ENCODE results near the gene ELF4. TPM values are rescaled to one million over a fixed set of nuclear protein-coding genes. Genes with fewer than 3 reads are reported as not detected.

The ELF4 gene
- total RNA-seq, 1 experiment from 2014 or later: 19.2 TPM

- peak overlapping the region; percentile 59 for H3K9ac ChIP-seq (ENCODE audit: low read length)
- TF ChIP-seq ZFX (IDR thresholded peaks at IDR 0.05) (no peak), POLR2A (IDR thresholded peaks at IDR 0.05; ENCODE audit: borderline replicate concordance, extremely low read depth, insufficient read depth, insufficient read length) (no peak), CBX3 (IDR thresholded peaks at IDR 0.05; ENCODE audit: low read depth) (no peak)
- DNase-seq (ENCODE audit: low read depth, low spot score): no peak
- intact Hi-C loops (cut with micrococcal nuclease): loop anchor here (10.0 kb wide), 1 partner anchor 47 kb away; no protein-coding TSS in a partner anchor
- H3K4me1 ChIP-seq (ENCODE audit: control insufficient read depth in 1 of 2, insufficient read depth in 2 of 2, low read length in 2 of 2): peaks cover 23 to 43% of the 10 kb centered on the region in 2 experiments
- CTCF ChIA-PET: interaction anchor here (0.8 to 1.1 kb wide), 2 partner anchors 13 to 42 kb away, joined by 4 read pairs; no protein-coding TSS in a partner anchor
- H3K27me3 ChIP-seq (ENCODE audit: insufficient read depth, low read length): no peaks in the 10 kb centered on the region
- H3K27ac ChIP-seq (ENCODE audit: low read depth, low read length): no peak overlapping the region
- no peaks in the 10 kb centered on the region for H3K36me3 ChIP-seq (ENCODE audit: control insufficient read depth in 1 of 2, insufficient read depth in 2 of 2, low read length in 2 of 2)
- no TSS peak for BruUV-seq (replicated peaks)
- H4K20me1 ChIP-seq (ENCODE audit: insufficient read depth): no peaks in the 10 kb centered on the region
- no peak for ATAC-seq
- no peaks in the 10 kb centered on the region for H3K9me2 ChIP-seq (ENCODE audit: insufficient read depth)
- POLR2A ChIA-PET: no interaction called here
- H2AFZ ChIP-seq (ENCODE audit: low read depth, low read length, poor library complexity, severe bottlenecking): no peak overlapping the region
- no peaks in the 10 kb centered on the region for H3K79me2 ChIP-seq (ENCODE audit: insufficient read depth, low read length)
- H3K4me2 ChIP-seq (ENCODE audit: low read length): peak overlapping the region; percentile 73
- RAD21 ChIA-PET (ENCODE audit: low non-redundant PET in 1 of 2, low total read pairs in 2 of 2, uncharacterized antibody in 2 of 2, unreplicated experiment in 2 of 2): no interaction called here
- 0 out of 4 replicates have a peak overlapping the region, but pooled peaks of 1 of the 2 experiments have one; percentile 47 for H3K4me3 ChIP-seq (replicated peaks in 1 of 2; ENCODE audit: low read depth in 1 of 2, low read length in 2 of 2)
- H3K9me3 ChIP-seq (ENCODE audit: control insufficient read depth in 1 of 2, insufficient read depth in 1 of 2, low read depth in 1 of 2, low read length in 2 of 2): no peaks in the 10 kb centered on the region
Measured at GRCh38 chrX:130121505-130121800, 11.2 kb upstream of the ELF4 start.

GRCh38 chrX:130120746-130121504, 10.6 kb upstream of the ELF4 start:
- Histone ChIP-seq H3K9ac (ENCODE audit: low read length) (peak overlapping the region; percentile 59), H4K20me1 (ENCODE audit: insufficient read depth) (no peaks in the 10 kb centered on the region), H3K9me3 (ENCODE audit: control insufficient read depth in 1 of 2, insufficient read depth in 1 of 2, low read depth in 1 of 2, low read length in 2 of 2) (no peaks in the 10 kb centered on the region), H3K9me2 (ENCODE audit: insufficient read depth) (no peaks in the 10 kb centered on the region), H3K27me3 (ENCODE audit: insufficient read depth, low read length) (no peaks in the 10 kb centered on the region), H3K79me2 (ENCODE audit: insufficient read depth, low read length) (no peaks in the 10 kb centered on the region), H3K4me2 (ENCODE audit: low read length) (peak overlapping the region; percentile 73), H3K4me3 (replicated peaks in 1 of 2; ENCODE audit: low read depth in 1 of 2, low read length in 2 of 2) (peak overlapping the region; percentile 26 to 47), H2AFZ (ENCODE audit: low read depth, low read length, poor library complexity, severe bottlenecking) (no peak overlapping the region), H3K27ac (ENCODE audit: low read depth, low read length) (peak overlapping the region; percentile 69), H3K36me3 (ENCODE audit: control insufficient read depth in 1 of 2, insufficient read depth in 2 of 2, low read length in 2 of 2) (no peaks in the 10 kb centered on the region), H3K4me1 (ENCODE audit: control insufficient read depth in 1 of 2, insufficient read depth in 2 of 2, low read length in 2 of 2) (peaks cover 23 to 43% of the 10 kb centered on the region in 2 experiments)
- DNase-seq (ENCODE audit: low read depth, low spot score): no peak
- no TSS peak for BruUV-seq (replicated peaks)
- CTCF ChIA-PET: interaction anchor here (0.8 to 1.4 kb wide), 3 partner anchors 12 to 41 kb away, joined by 3 to 4 read pairs (median 4); no protein-coding TSS in a partner anchor
- RAD21 ChIA-PET (ENCODE audit: low non-redundant PET in 1 of 2, low total read pairs in 2 of 2, uncharacterized antibody in 2 of 2, unreplicated experiment in 2 of 2): no interaction called here
- intact Hi-C loops (cut with micrococcal nuclease): loop anchor here (10.0 kb wide), 1 partner anchor 46 kb away; no protein-coding TSS in a partner anchor
- POLR2A ChIA-PET: interaction anchor here (0.7 kb wide), 1 partner anchor 52 kb away, joined by 4 read pairs; no protein-coding TSS in a partner anchor
- peak; percentile 87 for ATAC-seq
- TF ChIP-seq REST (IDR thresholded peaks at IDR 0.05; ENCODE audit: low read depth) (no peak), SRF (IDR thresholded peaks at IDR 0.05; ENCODE audit: low read depth) (no peak), EZH2 (IDR thresholded peaks at IDR 0.05) (no peak), YY1 (IDR thresholded peaks at IDR 0.05; ENCODE audit: extremely low read depth, insufficient replicate concordance, low read depth, low read length) (no peak), CEBPB (IDR thresholded peaks at IDR 0.05; ENCODE audit: low read depth) (no peak), EGR1 (IDR thresholded peaks at IDR 0.05; ENCODE audit: low read depth) (no peak), FOSL1 (IDR thresholded peaks at IDR 0.05; ENCODE audit: low read depth) (no peak), CBX3 (IDR thresholded peaks at IDR 0.05; ENCODE audit: low read depth) (no peak), TCF7L2 (IDR thresholded peaks at IDR 0.05; ENCODE audit: borderline replicate concordance, extremely low read depth, insufficient read depth, insufficient read length) (no peak), ZNF274 (IDR thresholded peaks at IDR 0.05; ENCODE audit: low read depth, low read length) (no peak), POLR2AphosphoS5 (IDR thresholded peaks at IDR 0.05; ENCODE audit: low read depth, low read length) (no peak), SIN3A (IDR thresholded peaks at IDR 0.05; ENCODE audit: low read depth) (no peak), ZBTB33 (IDR thresholded peaks at IDR 0.05; ENCODE audit: extremely low read depth, insufficient replicate concordance, low read length) (no peak)
